ENCODE measurements around the gene FAM114A2.

GRCh38 chr5:154031937-154032489, 6.7 kb downstream of the FAM114A2 start:
- TF ChIP-seq RAD21 (conservative IDR thresholded peaks at IDR 0.05): no peak
- TF ChIP-seq POLR2AphosphoS5 (IDR thresholded peaks at IDR 0.05): no peak
- TF ChIP-seq, protein P1, sequence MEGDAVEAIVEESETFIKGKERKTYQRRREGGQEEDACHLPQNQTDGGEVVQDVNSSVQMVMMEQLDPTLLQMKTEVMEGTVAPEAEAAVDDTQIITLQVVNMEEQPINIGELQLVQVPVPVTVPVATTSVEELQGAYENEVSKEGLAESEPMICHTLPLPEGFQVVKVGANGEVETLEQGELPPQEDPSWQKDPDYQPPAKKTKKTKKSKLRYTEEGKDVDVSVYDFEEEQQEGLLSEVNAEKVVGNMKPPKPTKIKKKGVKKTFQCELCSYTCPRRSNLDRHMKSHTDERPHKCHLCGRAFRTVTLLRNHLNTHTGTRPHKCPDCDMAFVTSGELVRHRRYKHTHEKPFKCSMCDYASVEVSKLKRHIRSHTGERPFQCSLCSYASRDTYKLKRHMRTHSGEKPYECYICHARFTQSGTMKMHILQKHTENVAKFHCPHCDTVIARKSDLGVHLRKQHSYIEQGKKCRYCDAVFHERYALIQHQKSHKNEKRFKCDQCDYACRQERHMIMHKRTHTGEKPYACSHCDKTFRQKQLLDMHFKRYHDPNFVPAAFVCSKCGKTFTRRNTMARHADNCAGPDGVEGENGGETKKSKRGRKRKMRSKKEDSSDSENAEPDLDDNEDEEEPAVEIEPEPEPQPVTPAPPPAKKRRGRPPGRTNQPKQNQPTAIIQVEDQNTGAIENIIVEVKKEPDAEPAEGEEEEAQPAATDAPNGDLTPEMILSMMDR (IDR thresholded peaks at IDR 0.05; ENCODE audit: poor library complexity, severe bottlenecking): no peak
